GM23338 (cell line): ENCODE measurements around the gene PIMREG.

ENCODE experiments used
- CREB1 ChIP-seq: fragments of 250-450 bp; sonication (Bioruptor Pico); IDR thresholded peaks from 2 replicates; pipeline ENCODE4 v1.5.0; 2020; ENCODE audit warnings: low read depth, mild to moderate bottlenecking, moderate library complexity
- CTCF ChIP-seq, 2 experiments: fragments of 200-600 bp in 1 of 2; sonication (generic) in 1 of 2; conservative IDR thresholded peaks; 2 replicates each; pipeline versions ENCODE4 v1.5.1 to v1.6.1; 2016 to 2017; ENCODE audit warnings: antibody characterized with exemption in 2 of 2, low read depth in 2 of 2, mild to moderate bottlenecking in 2 of 2, moderate library complexity in 1 of 2
- ETS1 ChIP-seq: IDR thresholded peaks from 2 replicates; pipeline ENCODE4 v1.6.1; 2016; ENCODE audit warnings: antibody characterized with exemption
- EZH2 ChIP-seq: fragments of 200-600 bp; sonication (generic); IDR thresholded peaks from one replicate; pipeline ENCODE4 v1.8.0; 2017; ENCODE audit warnings: antibody characterized with exemption, mild to moderate bottlenecking, low read depth; ENCODE audit not compliant: unreplicated experiment
- EZH2phosphoT487 ChIP-seq: fragments of 200-600 bp; sonication (generic); IDR thresholded peaks from one replicate; pipeline ENCODE4 v1.8.1; 2018; ENCODE audit warnings: antibody characterized with exemption; ENCODE audit not compliant: unreplicated experiment
- JUNB ChIP-seq: IDR thresholded peaks from one replicate; pipeline ENCODE4 v1.6.1; 2016; ENCODE audit warnings: antibody characterized with exemption; ENCODE audit not compliant: unreplicated experiment
- POLR2AphosphoS5 ChIP-seq: IDR thresholded peaks from 2 replicates; pipeline ENCODE4 v1.6.1; 2016; ENCODE audit warnings: antibody characterized with exemption, low read depth
- REST ChIP-seq: IDR thresholded peaks from one replicate; pipeline ENCODE4 v1.6.1; 2018; ENCODE audit warnings: antibody characterized with exemption; ENCODE audit not compliant: unreplicated experiment
- ZNF331 ChIP-seq: fragments of 250-450 bp; sonication (Bioruptor Pico); IDR thresholded peaks from 2 replicates; pipeline ENCODE4 v1.5.0; 2020; ENCODE audit warnings: low read depth, mild to moderate bottlenecking, moderate library complexity

- TF ChIP-seq CTCF (conservative IDR thresholded peaks at IDR 0.05; ENCODE audit: low read depth in 2 of 2) (no peak), REST (no peak), CREB1 (CRISPR knock-in tag) (no peak), POLR2AphosphoS5 (no peak), ETS1 (no peak), EZH2 (no peak), EZH2phosphoT487 (no peak), JUNB (no peak), ZNF331 (CRISPR knock-in tag) (no peak)
Observed at GRCh38 chr17:6472517-6472916, 28.3 kb downstream of the PIMREG start.
